Endothelial cell of umbilical vein (primary cell): ENCODE results near the gene MAX. TPM values are rescaled to one million over a fixed set of nuclear protein-coding genes. Genes with fewer than 3 reads are reported as not detected.

Source experiments
- BruUV-seq: library from RNA; stranded (reverse); fragments of 400-500 nt; replicated peaks from 2 replicates; lab custom pipeline; 2021; lab: Mats Ljungman, UMichigan
- CTCF ChIA-PET: fragments of 300-600, 350-600 bp; sonication (Branson Sonifier 250); formaldehyde crosslinking; loops from one replicate; lab custom pipeline; 2021; ENCODE audit warnings: antibody characterized with exemption, inconsistent platforms; lab: Charles Lee
- POLR2A ChIA-PET: fragments of 300-600, 350-600 bp; sonication (Branson Sonifier 250); formaldehyde crosslinking; loops from one replicate; lab custom pipeline; 2021; ENCODE audit warnings: antibody characterized with exemption, inconsistent platforms; lab: Charles Lee
- DNase-seq: peaks from one replicate; pipeline ENCODE4 v3.0.0-alpha.2; 2011; ENCODE audit warnings: low read depth, low spot score
- FAIRE-seq: peaks from 2 replicates; lab custom pipeline; 2011; peaks lifted over from hg19 to GRCh38; lab: Jason Lieb, UNC
- H2AFZ ChIP-seq: 2 replicates; pipeline ENCODE4 v1.6.0; 2012; ENCODE audit warnings: low read depth, low read length, control low read depth, inconsistent platforms
- H3K27ac ChIP-seq: 2 replicates; pipeline ENCODE4 v1.5.1; 2011; ENCODE audit warnings: low read depth, mild to moderate bottlenecking, control low read depth, low read length, moderate library complexity; ENCODE audit not compliant: insufficient read depth
- H3K27me3 ChIP-seq, 2 experiments: 2 replicates each; pipeline versions ENCODE4 v1.6.0 to v1.6.1; 2011; ENCODE audit warnings: low read length in 2 of 2, mixed read lengths in 1 of 2; ENCODE audit not compliant: control insufficient read depth in 2 of 2, insufficient read depth in 2 of 2
- H3K36me3 ChIP-seq, 2 experiments: 2 replicates in 1 of 2; 3 replicates in 1 of 2; pipeline ENCODE4 v1.5.1; 2011; ENCODE audit warnings: low read length in 2 of 2, mild to moderate bottlenecking in 1 of 2, moderate library complexity in 1 of 2; ENCODE audit not compliant: control insufficient read depth in 2 of 2, insufficient read depth in 2 of 2; ENCODE audit errors: extremely low read depth in 1 of 2
- H3K4me1 ChIP-seq: 3 replicates; pipeline ENCODE4 v1.5.1; 2011; ENCODE audit warnings: mild to moderate bottlenecking, low read length; ENCODE audit not compliant: control insufficient read depth, insufficient read depth; ENCODE audit errors: extremely low read depth
- H3K4me2 ChIP-seq: 2 replicates; pipeline ENCODE4 v1.6.1; 2011; ENCODE audit warnings: low read length, control low read depth, mixed read lengths; ENCODE audit not compliant: insufficient read depth
- H3K4me3 ChIP-seq, 3 experiments: fragments of 200-600 bp in 1 of 3; sonication (generic), shearing (Covaris generic) in 1 of 3; replicated peaks in 1 of 3; 2 replicates each; pipeline ENCODE4 v1.5.1; 2011 to 2016; ENCODE audit warnings: control low read depth in 3 of 3, low read length in 3 of 3, mild to moderate bottlenecking in 2 of 3, inconsistent platforms in 1 of 3, low read depth in 1 of 3, moderate library complexity in 1 of 3; ENCODE audit not compliant: insufficient read depth in 1 of 3
- H3K79me2 ChIP-seq: 2 replicates; pipeline ENCODE4 v1.6.0; 2012; ENCODE audit warnings: low read length, inconsistent platforms; ENCODE audit not compliant: control insufficient read depth, insufficient read depth
- H3K9ac ChIP-seq: replicated peaks from 2 replicates; pipeline ENCODE3; 2011; ENCODE audit warnings: low read length, control low read depth; ENCODE audit not compliant: insufficient read depth; ENCODE audit errors: extremely low read depth
- H3K9me1 ChIP-seq: replicated peaks from 3 replicates; pipeline ENCODE4 v1.6.0; 2011; ENCODE audit warnings: mild to moderate bottlenecking, low read length; ENCODE audit not compliant: control insufficient read depth, insufficient read depth; ENCODE audit errors: extremely low read depth
- H3K9me3 ChIP-seq: replicated peaks from 2 replicates; pipeline ENCODE4 v1.5.1; 2012; ENCODE audit warnings: low read length, inconsistent platforms; ENCODE audit not compliant: control insufficient read depth, insufficient read depth
- H4K20me1 ChIP-seq: replicated peaks from 2 replicates; pipeline ENCODE3; 2011; ENCODE audit warnings: mild to moderate bottlenecking, low read length; ENCODE audit not compliant: control insufficient read depth, insufficient read depth; ENCODE audit errors: extremely low read depth
- CTCF ChIP-seq, 2 donors: IDR thresholded peaks; 1 replicate in 1 of 2; 2 replicates in 1 of 2; pipeline ENCODE4 v1.5.1; 2011; ENCODE audit warnings: low read length in 2 of 2, mild to moderate bottlenecking in 2 of 2, moderate library complexity in 2 of 2, control low read depth in 1 of 2, inconsistent platforms in 1 of 2, low read depth in 1 of 2; ENCODE audit not compliant: insufficient read depth in 1 of 2; ENCODE audit errors: extremely low read depth in 1 of 2
- EZH2 ChIP-seq: IDR thresholded peaks from 2 replicates; pipeline ENCODE4 v1.6.1; 2012; ENCODE audit warnings: borderline replicate concordance, low read depth, mild to moderate bottlenecking, moderate library complexity, low read length, inconsistent platforms; ENCODE audit not compliant: severe bottlenecking
- FOS ChIP-seq: IDR thresholded peaks from 2 replicates; pipeline ENCODE4 v1.6.1; 2011; ENCODE audit warnings: mild to moderate bottlenecking, low read length, moderate library complexity, borderline replicate concordance; ENCODE audit not compliant: insufficient read depth
- GATA2 ChIP-seq: IDR thresholded peaks from 2 replicates; pipeline ENCODE4 v1.7.0; 2011; ENCODE audit warnings: low read depth, mild to moderate bottlenecking, moderate library complexity, mixed read lengths, low read length; ENCODE audit not compliant: insufficient read length, insufficient read depth
- JUN ChIP-seq: IDR thresholded peaks from 2 replicates; pipeline ENCODE4 v1.6.1; 2011; ENCODE audit warnings: borderline replicate concordance, low read depth; ENCODE audit not compliant: insufficient read length, insufficient read depth
- MYC ChIP-seq: IDR thresholded peaks from one replicate; pipeline ENCODE4 v1.6.1; 2011; ENCODE audit warnings: mild to moderate bottlenecking, low read depth, low read length
- POLR2A ChIP-seq: IDR thresholded peaks from 2 replicates; pipeline ENCODE4 v1.6.1; 2012; ENCODE audit warnings: low read depth, mild to moderate bottlenecking, control low read depth, low read length
- POLR2AphosphoS5 ChIP-seq: IDR thresholded peaks from 2 replicates; pipeline ENCODE4 v1.6.1; 2012; ENCODE audit warnings: low read depth, mild to moderate bottlenecking, control low read depth, low read length, moderate library complexity; ENCODE audit not compliant: insufficient read depth
- dilution Hi-C: fragments of 300-500 bp; cut with MboI; formaldehyde crosslinking; loops from one replicate; pipeline ENCODE4 v1.15.0; 2019; ENCODE audit warnings: low sequenced_read_pairs; ENCODE audit not compliant: extremely low pct_ligation_motif_present
- intact Hi-C: fragments of 100-400 bp; cut with micrococcal nuclease; formaldehyde crosslinking; loops from one replicate; pipeline ENCODE4 v1.10.0; 2022
- polyA plus RNA-seq, 4 experiments: library from polyadenylated mRNA; depleted of rRNA in 3 of 4; stranded (reverse) in 3 of 4; unstranded in 1 of 4; fragments of >200 nt; gene quantifications; 2 replicates each; pipeline versions ENCODE4 v1.2.1 to v1.2.3, GENCODE V29; 2011 to 2012; ENCODE audit warnings: missing spikeins in 1 of 4
- total RNA-seq: library from RNA; stranded (reverse); gene quantifications from 2 replicates; pipeline ENCODE4 v1.2.3, GENCODE V29; 2021
- TF ChIP-seq, protein P1 (sequence below): IDR thresholded peaks from 2 replicates; pipeline ENCODE4 v1.6.1; 2011; ENCODE audit not compliant: insufficient read depth, insufficient read length

The MAX gene
- total and polyA plus RNA-seq, 2 donors (not counting 3 experiments of a cell fraction or from before 2014, with no cell fraction given), result 70.1 to 79.5 TPM

DNA sequence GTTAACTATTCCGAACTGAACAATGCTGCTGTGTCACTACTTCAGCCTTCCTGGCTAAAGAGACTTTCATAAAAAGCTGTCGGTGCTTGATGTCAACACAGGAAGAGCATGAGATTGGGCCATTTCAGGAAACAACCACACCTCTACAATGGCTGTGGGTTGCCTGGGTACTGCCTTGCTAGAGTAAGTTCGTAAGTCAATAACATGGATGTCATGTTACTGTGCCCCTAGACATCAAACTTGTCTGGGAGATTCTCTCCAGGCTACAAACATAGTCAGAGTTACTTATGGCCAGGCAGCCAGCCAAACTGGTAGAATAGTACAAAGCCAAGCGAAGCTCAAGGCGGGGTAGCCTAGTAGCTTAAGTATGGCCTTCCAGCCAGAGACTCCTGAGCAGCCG, 23.1 kb downstream of the MAX start:
- no TSS peak for BruUV-seq
- TF ChIP-seq POLR2AphosphoS5 (no peak), JUN (no peak)
- TF ChIP-seq, protein P1, sequence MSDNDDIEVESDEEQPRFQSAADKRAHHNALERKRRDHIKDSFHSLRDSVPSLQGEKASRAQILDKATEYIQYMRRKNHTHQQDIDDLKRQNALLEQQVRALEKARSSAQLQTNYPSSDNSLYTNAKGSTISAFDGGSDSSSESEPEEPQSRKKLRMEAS, result no peak
- Histone ChIP-seq H3K4me2 (no peak overlapping the region), H3K27ac (no peak overlapping the region), H3K4me3 (no peak overlapping the region), H4K20me1 (no peaks in the 10 kb centered on the region), H2AFZ (no peak overlapping the region), H3K4me1 (peaks cover 21% of the 10 kb centered on the region), H3K27me3 (no peaks in the 10 kb centered on the region), H3K9ac (no peak overlapping the region), H3K36me3 (peaks cover 23 to 35% of the 10 kb centered on the region in 2 experiments), H3K9me1 (no peaks in the 10 kb centered on the region), H3K9me3 (no peaks in the 10 kb centered on the region), H3K79me2 (peaks cover 18% of the 10 kb centered on the region)
- dilution Hi-C loops, result no loop called here
- ChIA-PET POLR2A (no interaction called here), CTCF (interaction anchor here (1.0 kb wide), 2 partner anchors 59 to 93 kb away, joined by 3 to 4 read pairs; no protein-coding TSS in a partner anchor)
- intact Hi-C loops, result no loop called here
- FAIRE-seq (peak; percentile 75), DNase-seq (peak; percentile 12)

- dilution Hi-C loops (no loop called here), intact Hi-C loops (no loop called here)
- no peak for FAIRE-seq
- ChIA-PET POLR2A (no interaction called here), CTCF (no interaction called here)
- Histone ChIP-seq H3K9me3 (no peaks in the 10 kb centered on the region), H2AFZ (no peak overlapping the region), H3K4me3 (no peak overlapping the region), H3K79me2 (peaks cover 13% of the 10 kb centered on the region), H3K9me1 (no peaks in the 10 kb centered on the region), H3K27ac (no peak overlapping the region), H3K4me1 (peaks cover 29% of the 10 kb centered on the region), H3K4me2 (no peak overlapping the region), H4K20me1 (no peaks in the 10 kb centered on the region), H3K27me3 (no peaks in the 10 kb centered on the region), H3K9ac (no peak overlapping the region), H3K36me3 (peaks cover 18 to 27% of the 10 kb centered on the region in 2 experiments)
- BruUV-seq, result no TSS peak
- TF ChIP-seq CTCF (IDR thresholded peaks at IDR 0.05; ENCODE audit: extremely low read depth in 1 of 2, insufficient read depth in 1 of 2, low read depth in 1 of 2, low read length in 2 of 2) (no peak), GATA2 (no peak), EZH2 (no peak), JUN (no peak), MYC (no peak), POLR2AphosphoS5 (no peak), POLR2A (no peak), FOS (no peak)
- TF ChIP-seq, protein P1, result no peak
- no peak for DNase-seq
Observed at GRCh38 chr14:65077318-65077717, 25.0 kb downstream of the MAX start.
